PC-3 (cell line): ENCODE results near the gene PPIA. TPM values are rescaled to one million over a fixed set of nuclear protein-coding genes. Genes with fewer than 3 reads are reported as not detected.

Source experiments
- ATAC-seq: fragments of 200-7000 bp; cut with Tn5 transposase; 2 replicates; pipeline ENCODE4 v1.9.1; 2020; ENCODE audit warnings: mild to moderate bottlenecking, moderate library complexity
- BruUV-seq: library from RNA; stranded (reverse); fragments of 400-500 nt; replicated peaks from 2 replicates; lab custom pipeline; 2021; lab: Mats Ljungman, UMichigan
- CTCF ChIA-PET: fragments of 300-600 bp; sonication (Branson Sonifier 250); formaldehyde crosslinking; loops from one replicate; lab custom pipeline; 2022; ENCODE audit warnings: antibody characterized with exemption; lab: Charles Lee
- POLR2A ChIA-PET: fragments of 300-600 bp; sonication (Branson Sonifier 250); formaldehyde crosslinking; loops from one replicate; lab custom pipeline; 2022; ENCODE audit warnings: antibody characterized with exemption; ENCODE audit not compliant: unreplicated experiment; lab: Charles Lee
- DNase-seq: peaks from one replicate; pipeline ENCODE4 v3.0.0-alpha.2; 2015
- H2AFZ ChIP-seq: fragments of 300-600 bp; sonication (generic); 2 replicates; pipeline ENCODE4 v1.6.0; 2016; ENCODE audit warnings: antibody characterized with exemption, low read length
- H3F3A ChIP-seq: fragments of 300-600 bp; sonication (generic); one replicate; pipeline ENCODE4 v1.6.0; 2017; ENCODE audit warnings: antibody characterized with exemption, low read length, control low read depth, mild to moderate bottlenecking; ENCODE audit not compliant: unreplicated experiment
- H3K27ac ChIP-seq: fragments of 300-600 bp; sonication (generic); 2 replicates; pipeline ENCODE4 v1.5.1; 2016; ENCODE audit warnings: mild to moderate bottlenecking, low read length
- H3K27me3 ChIP-seq: fragments of 300-600 bp; sonication (generic); 2 replicates; pipeline ENCODE4 v1.6.1; 2016; ENCODE audit warnings: low read length, mixed read lengths
- H3K36me3 ChIP-seq: fragments of 300-600 bp; sonication (generic); 2 replicates; pipeline ENCODE4 v1.6.1; 2016; ENCODE audit warnings: low read depth, mixed run types, low read length, mixed read lengths
- H3K4me1 ChIP-seq: fragments of 300-600 bp; sonication (generic); 2 replicates; pipeline ENCODE4 v1.5.1; 2016; ENCODE audit warnings: low read length; ENCODE audit not compliant: insufficient read depth
- H3K4me2 ChIP-seq: fragments of 300-600 bp; sonication (generic); 2 replicates; pipeline ENCODE4 v1.6.0; 2016; ENCODE audit warnings: low read length
- H3K4me3 ChIP-seq: fragments of 300-600 bp; sonication (generic); 2 replicates; pipeline ENCODE4 v1.5.1; 2016; ENCODE audit warnings: mild to moderate bottlenecking, low read length, mixed read lengths
- H3K79me2 ChIP-seq: fragments of 300-600 bp; sonication (generic); 2 replicates; pipeline ENCODE4 v1.6.1; 2017; ENCODE audit warnings: low read length, mixed read lengths
- H3K9ac ChIP-seq: fragments of 300-600 bp; sonication (generic); 2 replicates; pipeline ENCODE4 v1.6.0; 2016; ENCODE audit warnings: mild to moderate bottlenecking, low read length
- H3K9me2 ChIP-seq: fragments of 300-600 bp; sonication (generic); replicated peaks from 2 replicates; pipeline ENCODE4 v1.6.1; 2016; ENCODE audit warnings: mixed run types, low read length, mixed read lengths
- H3K9me3 ChIP-seq: fragments of 300-600 bp; sonication (generic); 2 replicates; pipeline ENCODE4 v1.6.1; 2016; ENCODE audit warnings: low read length, mixed read lengths
- H4K20me1 ChIP-seq: fragments of 300-600 bp; sonication (generic); 2 replicates; pipeline ENCODE4 v1.6.1; 2016; ENCODE audit warnings: low read length, mixed read lengths
- EZH2 ChIP-seq: fragments of 300-600 bp; sonication (generic); IDR thresholded peaks from one replicate; pipeline ENCODE4 v1.6.1; 2017; ENCODE audit warnings: antibody characterized with exemption, mild to moderate bottlenecking, low read length; ENCODE audit not compliant: unreplicated experiment
- EZH2phosphoT487 ChIP-seq: fragments of 300-600 bp; sonication (generic); IDR thresholded peaks from 2 replicates; pipeline ENCODE4 v1.6.1; 2018; ENCODE audit warnings: mild to moderate bottlenecking, antibody characterized with exemption, low read length, borderline replicate concordance
- intact Hi-C: fragments of 100-400 bp; cut with micrococcal nuclease; formaldehyde crosslinking; loops from 2 replicates; pipeline ENCODE4 v1.9.0; 2023
- total RNA-seq: library from RNA; depleted of rRNA; stranded (reverse); fragments of >200 nt; gene quantifications from 2 replicates; pipeline ENCODE4 v1.2.3, GENCODE V29; 2014
- TF ChIP-seq, protein P1 (sequence below): fragments of 300-600 bp; sonication (generic); conservative IDR thresholded peaks from 2 replicates; pipeline ENCODE4 v1.5.1; 2017; ENCODE audit warnings: antibody characterized with exemption, low read depth, mild to moderate bottlenecking, low read length

Gene PPIA
- total RNA-seq, 1 experiment from 2014 or later, result 4,136 TPM

DNA sequence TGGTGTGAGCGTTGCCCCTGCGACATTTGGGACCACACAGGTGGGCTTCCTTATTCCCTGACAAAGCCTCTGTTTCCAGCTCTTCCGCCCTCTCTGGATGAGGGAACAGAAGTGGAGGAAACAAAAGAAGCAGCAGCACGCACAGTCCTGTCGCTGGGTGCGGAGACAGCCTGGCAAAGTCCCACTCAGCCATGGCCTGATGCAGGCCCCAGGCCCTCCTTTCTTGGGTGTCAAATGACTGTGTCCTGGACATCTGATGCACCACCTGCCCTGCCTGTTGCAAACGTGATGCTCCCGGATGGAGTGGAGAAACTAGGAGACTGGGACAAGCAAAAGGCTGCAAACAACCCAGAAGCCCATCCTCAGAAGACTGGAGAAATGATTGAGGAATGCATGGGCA lies 27.1 kb upstream of the PPIA start:
- Histone ChIP-seq H3K4me3 (no peak overlapping the region), H3K27ac (no peak overlapping the region), H4K20me1 (no peaks in the 10 kb centered on the region), H2AFZ (no peak overlapping the region), H3K9me2 (no peaks in the 10 kb centered on the region), H3K36me3 (peaks cover 20% of the 10 kb centered on the region), H3K9ac (no peak overlapping the region), H3K4me1 (no peaks in the 10 kb centered on the region), H3K9me3 (no peaks in the 10 kb centered on the region), H3K27me3 (no peaks in the 10 kb centered on the region), H3K4me2 (no peak overlapping the region), H3K79me2 (no peaks in the 10 kb centered on the region), H3F3A (no peaks in the 10 kb centered on the region)
- TF ChIP-seq EZH2 (no peak), EZH2phosphoT487 (no peak)
- TF ChIP-seq, protein P1, sequence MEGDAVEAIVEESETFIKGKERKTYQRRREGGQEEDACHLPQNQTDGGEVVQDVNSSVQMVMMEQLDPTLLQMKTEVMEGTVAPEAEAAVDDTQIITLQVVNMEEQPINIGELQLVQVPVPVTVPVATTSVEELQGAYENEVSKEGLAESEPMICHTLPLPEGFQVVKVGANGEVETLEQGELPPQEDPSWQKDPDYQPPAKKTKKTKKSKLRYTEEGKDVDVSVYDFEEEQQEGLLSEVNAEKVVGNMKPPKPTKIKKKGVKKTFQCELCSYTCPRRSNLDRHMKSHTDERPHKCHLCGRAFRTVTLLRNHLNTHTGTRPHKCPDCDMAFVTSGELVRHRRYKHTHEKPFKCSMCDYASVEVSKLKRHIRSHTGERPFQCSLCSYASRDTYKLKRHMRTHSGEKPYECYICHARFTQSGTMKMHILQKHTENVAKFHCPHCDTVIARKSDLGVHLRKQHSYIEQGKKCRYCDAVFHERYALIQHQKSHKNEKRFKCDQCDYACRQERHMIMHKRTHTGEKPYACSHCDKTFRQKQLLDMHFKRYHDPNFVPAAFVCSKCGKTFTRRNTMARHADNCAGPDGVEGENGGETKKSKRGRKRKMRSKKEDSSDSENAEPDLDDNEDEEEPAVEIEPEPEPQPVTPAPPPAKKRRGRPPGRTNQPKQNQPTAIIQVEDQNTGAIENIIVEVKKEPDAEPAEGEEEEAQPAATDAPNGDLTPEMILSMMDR, result no peak
- intact Hi-C loops, result loop anchor here (5.0 kb wide), 1 partner anchor 182 kb away; no protein-coding TSS in a partner anchor
- BruUV-seq, result no TSS peak
- ChIA-PET CTCF (no interaction called here), POLR2A (interaction anchor here (0.6 kb wide), 1 partner anchor 50 kb away, joined by 4 read pairs; no protein-coding TSS in a partner anchor)
- DNase-seq (no peak), ATAC-seq (peak; percentile 6; the same call in 1 of the 2 replicates)

DNA sequence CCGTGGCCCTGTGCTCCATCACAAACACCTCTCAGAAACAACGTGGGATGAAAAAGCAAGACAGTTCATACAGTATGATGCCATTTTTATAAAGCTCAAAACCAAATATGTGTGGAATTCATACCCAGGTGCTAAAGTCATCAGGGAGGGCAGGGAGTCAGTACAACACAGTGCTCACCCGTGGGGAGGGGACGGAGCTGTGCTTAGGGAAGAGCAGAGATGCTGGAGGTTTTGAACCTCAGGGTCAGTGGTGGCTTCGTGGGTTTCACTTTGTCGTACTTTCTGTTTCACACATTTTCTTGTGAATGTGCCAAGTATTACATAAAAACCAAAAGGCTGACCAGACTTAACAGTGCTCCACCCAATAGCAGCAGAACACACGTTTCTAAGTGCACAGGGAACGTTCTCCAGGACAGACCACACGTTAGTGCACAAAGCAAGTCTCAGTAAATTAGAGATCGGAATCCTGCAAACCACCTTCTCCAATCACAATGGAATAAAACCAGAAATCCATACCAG lies 26.6 kb upstream of the PPIA start:
- DNase-seq (no peak), ATAC-seq (peak; percentile 5; the same call in 1 of the 2 replicates)
- no peaks in the 10 kb centered on the region for H4K20me1 ChIP-seq
- H3K27me3 ChIP-seq, result no peaks in the 10 kb centered on the region
- no peaks in the 10 kb centered on the region for H3F3A ChIP-seq
- CTCF ChIA-PET, result no interaction called here
- H3K9me3 ChIP-seq, result no peaks in the 10 kb centered on the region
- no peaks in the 10 kb centered on the region for H3K79me2 ChIP-seq
- no peak overlapping the region for H3K9ac ChIP-seq
- TF ChIP-seq EZH2 (no peak), EZH2phosphoT487 (no peak)
- TF ChIP-seq, protein P1, result no peak
- peaks cover 16% of the 10 kb centered on the region; the same call in 1 of the 2 replicates for H3K36me3 ChIP-seq
- BruUV-seq, result no TSS peak
- no peak overlapping the region for H3K27ac ChIP-seq
- no peaks in the 10 kb centered on the region for H3K4me1 ChIP-seq
- intact Hi-C loops, result loop anchor here (5.0 kb wide), 1 partner anchor 183 kb away; no protein-coding TSS in a partner anchor
- no peak overlapping the region for H3K4me2 ChIP-seq
- no peak overlapping the region for H3K4me3 ChIP-seq
- H3K9me2 ChIP-seq, result no peaks in the 10 kb centered on the region
- POLR2A ChIA-PET, result interaction anchor here (0.7 kb wide), 1 partner anchor 229 kb away, joined by 3 read pairs; no protein-coding TSS in a partner anchor
- H2AFZ ChIP-seq, result no peak overlapping the region

DNA sequence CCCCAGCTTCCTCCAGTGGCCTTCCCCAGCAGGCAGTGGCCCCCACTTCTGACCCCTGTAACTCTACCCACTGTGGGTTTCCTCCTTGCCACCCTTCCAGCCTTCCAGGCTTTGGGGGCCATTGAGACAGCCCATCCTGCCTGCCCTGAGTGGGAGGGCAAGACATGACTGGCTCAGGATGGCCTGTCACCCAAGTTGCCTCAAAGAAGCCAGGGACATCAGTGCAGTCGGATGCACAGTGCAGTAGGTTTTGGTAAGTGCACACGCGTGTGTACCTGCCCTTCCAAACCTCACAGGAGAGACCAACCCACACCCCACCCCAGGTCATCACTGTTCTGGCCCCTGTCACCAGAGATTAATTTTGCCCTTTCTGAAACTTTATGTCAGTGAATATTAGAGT lies 25.1 kb upstream of the PPIA start:
- no TSS peak for BruUV-seq
- no peak for TF ChIP-seq EZH2
- TF ChIP-seq, protein P1, result no peak
- no peak for TF ChIP-seq EZH2phosphoT487
- no peak overlapping the region for H3K27ac ChIP-seq
- no peaks in the 10 kb centered on the region for H3F3A ChIP-seq
- H2AFZ ChIP-seq, result no peak overlapping the region
- no peak for DNase-seq
- H3K9me3 ChIP-seq, result no peaks in the 10 kb centered on the region
- POLR2A ChIA-PET, result interaction anchor here (0.5 kb wide), 1 partner anchor 96 kb away, joined by 8 read pairs; no protein-coding TSS in a partner anchor
- no peaks in the 10 kb centered on the region for H3K4me1 ChIP-seq
- intact Hi-C loops, result no loop called here
- no peak overlapping the region for H3K9ac ChIP-seq
- H4K20me1 ChIP-seq, result no peaks in the 10 kb centered on the region
- H3K9me2 ChIP-seq, result no peaks in the 10 kb centered on the region
- H3K27me3 ChIP-seq, result no peaks in the 10 kb centered on the region
- H3K79me2 ChIP-seq, result no peaks in the 10 kb centered on the region
- no peak for ATAC-seq
- no peak overlapping the region for H3K4me2 ChIP-seq
- H3K4me3 ChIP-seq, result no peak overlapping the region
- CTCF ChIA-PET, result no interaction called here
- H3K36me3 ChIP-seq, result peaks cover 14% of the 10 kb centered on the region; the same call in 1 of the 2 replicates
